LNCaP clone FGC (cell line): ENCODE measurements around the gene GCH1.
"Not testable (repeated sequence)": the region's sequence is repeated elsewhere in the genome, so short reads cannot be mapped to it uniquely, and the experiment has no call there.

Experiments used
- DNase-seq: peaks from one replicate; pipeline ENCODE4 v3.0.0-alpha.2; 2011; ENCODE audit warnings: low read depth
- H3K4me3 ChIP-seq: 2 replicates; pipeline ENCODE4 v1.5.1; 2011; ENCODE audit warnings: mild to moderate bottlenecking, low read depth, low read length, control low read depth
- CTCF ChIP-seq: IDR thresholded peaks from 2 replicates; pipeline ENCODE4 v1.5.1; 2012; ENCODE audit warnings: mild to moderate bottlenecking; ENCODE audit not compliant: control insufficient read depth, insufficient read depth; ENCODE audit errors: extremely low read depth

GCH1 gene

GRCh38 chr14:54881761-54882401, 20.7 kb downstream of the GCH1 start:
- no peak overlapping the region for H3K4me3 ChIP-seq
- no peak for TF ChIP-seq CTCF
- no peak for DNase-seq

GRCh38 chr14:54881235-54881760, 21.3 kb downstream of the GCH1 start:
- no peak for DNase-seq
- no peak overlapping the region for H3K4me3 ChIP-seq
- TF ChIP-seq CTCF, result no peak

- DNase-seq, result no peak
- H3K4me3 ChIP-seq, result no peak overlapping the region
- TF ChIP-seq CTCF, result no peak
These were observed 25.0 kb downstream of the GCH1 start for GRCh38 chr14:54877703-54878021.

- TF ChIP-seq CTCF, result no peak
- H3K4me3 ChIP-seq, result no peak overlapping the region
- DNase-seq, result no peak
These were observed 25.5 kb downstream of the GCH1 start for GRCh38 chr14:54877015-54877702.

GRCh38 chr14:54875648-54876047, 27.0 kb downstream of the GCH1 start:
- H3K4me3 ChIP-seq, DNase-seq: not testable (repeated sequence)

- H3K4me3 ChIP-seq, DNase-seq: not testable (repeated sequence)
These were observed 32.2 kb downstream of the GCH1 start for GRCh38 chr14:54870154-54871090.

GRCh38 chr14:54867011-54867410, 35.6 kb downstream of the GCH1 start:
- DNase-seq, result no peak
- no peak for TF ChIP-seq CTCF
- no peak overlapping the region for H3K4me3 ChIP-seq
